Superior temporal gyrus (tissue), 1 donor: ENCODE data around the gene LTC4S.
"Not testable (repeated sequence)": the region's sequence is repeated elsewhere in the genome, so short reads cannot be mapped to it uniquely, and the experiment has no call there.

Experiments used
- DNase-seq: peaks from one replicate; pipeline ENCODE4 v3.0.0-alpha.2; 2016; ENCODE audit errors: extremely low spot score

Gene LTC4S

DNA sequence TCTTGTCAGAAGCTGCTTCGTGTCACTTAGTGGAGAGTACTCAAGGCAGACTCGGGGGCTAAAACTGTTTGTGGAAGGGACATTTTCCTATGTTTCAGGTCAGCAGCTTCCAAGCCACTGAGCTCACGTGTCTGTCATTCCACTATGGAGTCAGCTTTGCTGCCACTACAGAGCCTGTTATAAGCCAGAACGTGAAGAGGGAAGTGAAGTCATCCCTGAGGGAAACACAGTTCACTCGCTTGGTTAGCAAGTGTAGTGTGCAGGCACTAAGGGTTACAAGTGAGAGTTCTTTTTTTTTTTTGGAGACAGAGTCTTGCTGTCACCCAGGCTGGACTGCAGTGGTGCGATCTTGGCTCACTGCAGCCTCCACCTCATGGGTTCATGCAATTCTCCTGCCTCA lies 24.5 kb upstream of the LTC4S start:
- no peak for DNase-seq

DNA sequence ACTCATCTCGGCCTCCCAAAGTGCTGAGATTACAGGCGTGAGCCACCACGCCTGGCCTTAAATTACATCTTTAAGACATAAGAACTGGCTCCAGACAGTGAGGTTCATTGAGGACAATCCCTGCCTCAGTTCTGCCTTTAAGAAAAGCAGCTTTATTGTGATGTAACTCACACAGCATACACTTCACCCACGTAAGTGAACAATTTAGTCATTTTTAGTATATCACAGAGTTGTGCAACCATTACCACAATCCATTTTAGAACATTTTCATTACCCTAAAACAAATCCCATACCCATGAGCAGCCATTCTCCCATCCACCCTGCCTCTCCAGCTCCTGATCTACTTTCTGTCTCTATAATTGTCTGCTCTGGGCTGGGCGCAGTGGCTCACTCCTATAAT lies 24.0 kb upstream of the LTC4S start:
- no peak for DNase-seq

DNA sequence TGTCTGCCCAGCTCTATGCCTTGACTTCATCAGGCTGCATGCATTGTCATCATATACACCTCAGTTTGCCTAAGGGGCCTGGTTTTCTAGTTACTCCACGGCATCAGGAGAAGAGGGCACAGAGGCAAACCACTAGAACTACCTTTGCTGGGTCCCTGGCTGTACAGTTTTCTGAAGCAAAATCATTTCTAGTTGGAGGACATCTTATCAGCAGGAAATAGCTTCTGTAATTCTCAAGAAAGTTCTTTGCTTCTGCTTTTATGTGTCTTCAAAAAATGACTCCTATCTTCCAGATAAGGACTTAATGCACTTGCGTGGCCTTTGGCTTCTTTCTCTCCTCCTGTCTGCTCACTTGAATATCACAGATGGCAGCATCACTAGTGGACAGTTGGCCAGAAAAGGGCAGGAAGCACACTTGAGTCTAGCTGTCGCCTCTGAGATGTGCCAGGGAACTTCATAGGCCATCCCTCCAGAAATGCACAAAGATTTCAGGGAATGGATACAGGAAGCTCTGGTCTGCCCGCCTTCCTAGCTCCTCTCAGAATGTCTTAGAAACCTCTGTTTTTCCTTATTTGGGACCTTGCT lies 22.4 kb upstream of the LTC4S start:
- DNase-seq = no peak

DNA sequence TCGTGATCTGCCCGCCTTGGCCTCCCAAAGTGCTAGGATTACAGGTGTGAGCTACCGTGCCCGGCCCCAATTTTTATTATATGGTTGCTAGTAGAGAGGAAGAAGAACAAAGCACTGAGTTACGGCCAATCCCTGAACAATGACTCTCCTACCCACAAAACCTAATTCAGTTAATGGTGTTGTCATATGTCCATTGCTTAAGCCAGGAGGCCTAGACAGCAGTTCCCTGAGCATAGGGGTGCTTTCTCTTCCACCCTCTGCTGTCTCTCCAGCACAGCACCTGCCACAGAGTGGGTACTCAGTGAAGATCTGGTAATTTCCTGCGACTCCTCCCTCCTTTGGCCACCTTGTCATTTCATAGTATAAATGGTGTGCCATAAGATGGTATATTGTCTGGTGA lies 21.4 kb upstream of the LTC4S start:
- no peak for DNase-seq

DNA sequence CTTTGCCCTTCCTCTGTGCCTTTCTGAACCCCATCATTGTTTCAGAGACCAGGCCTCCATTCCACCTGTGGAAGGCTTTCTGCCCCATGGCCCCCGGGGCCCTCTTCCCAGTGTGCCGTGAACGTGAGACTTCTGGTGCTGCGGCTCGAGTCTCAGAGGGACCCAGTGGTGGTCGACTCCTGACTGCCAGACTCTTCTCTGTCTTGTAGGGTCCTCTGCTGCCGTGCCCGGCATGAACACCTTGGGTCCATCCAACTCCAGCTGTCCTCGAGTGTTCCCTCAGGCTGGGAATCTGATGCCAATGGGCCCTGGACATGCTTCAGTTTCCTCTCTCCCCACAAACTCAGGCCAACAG lies 20.1 kb upstream of the LTC4S start:
- DNase-seq = no peak

DNA sequence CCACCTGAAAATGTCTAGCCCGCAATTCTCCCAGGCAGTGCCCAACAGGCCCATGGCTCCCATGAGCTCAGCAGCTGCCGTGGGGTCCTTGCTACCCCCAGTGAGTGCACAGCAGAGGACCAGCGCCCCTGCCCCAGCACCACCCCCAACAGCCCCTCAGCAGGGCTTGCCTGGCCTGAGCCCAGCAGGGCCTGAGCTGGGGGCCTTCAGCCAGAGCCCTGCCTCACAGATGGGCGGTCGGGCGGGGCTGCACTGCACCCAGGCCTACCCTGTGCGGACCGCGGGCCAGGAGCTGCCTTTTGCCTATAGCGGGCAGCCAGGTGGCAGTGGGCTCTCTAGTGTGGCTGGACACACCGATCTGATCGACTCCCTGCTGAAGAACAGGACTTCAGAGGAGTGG lies 19.3 kb upstream of the LTC4S start:
- no peak for DNase-seq

DNA sequence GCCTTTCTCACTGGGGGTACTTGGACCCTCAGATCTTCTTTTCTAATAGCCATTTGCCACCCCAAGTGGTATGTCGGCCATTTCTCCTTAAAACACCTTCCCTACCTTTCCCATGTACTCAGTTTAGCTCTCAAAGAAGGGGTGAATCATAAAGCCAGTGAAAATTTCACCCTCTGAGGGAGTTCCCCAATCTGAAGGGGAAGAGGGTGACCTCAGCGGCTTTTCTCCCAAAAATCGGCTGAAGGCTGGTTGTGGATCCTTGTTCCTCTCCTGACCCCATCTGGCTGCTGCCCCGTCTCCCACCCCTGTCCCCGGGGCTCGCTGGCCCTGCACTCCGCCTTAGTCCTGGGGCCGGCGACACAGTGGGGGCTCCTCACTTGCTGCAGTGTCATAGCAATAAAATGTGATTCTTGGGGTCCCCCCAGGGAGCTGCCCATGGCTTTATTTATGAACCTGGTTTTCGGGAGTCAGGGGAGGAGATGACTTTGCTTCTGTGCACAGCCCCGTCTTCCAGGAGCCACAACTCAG lies 17.3 kb upstream of the LTC4S start:
- no peak for DNase-seq

DNA sequence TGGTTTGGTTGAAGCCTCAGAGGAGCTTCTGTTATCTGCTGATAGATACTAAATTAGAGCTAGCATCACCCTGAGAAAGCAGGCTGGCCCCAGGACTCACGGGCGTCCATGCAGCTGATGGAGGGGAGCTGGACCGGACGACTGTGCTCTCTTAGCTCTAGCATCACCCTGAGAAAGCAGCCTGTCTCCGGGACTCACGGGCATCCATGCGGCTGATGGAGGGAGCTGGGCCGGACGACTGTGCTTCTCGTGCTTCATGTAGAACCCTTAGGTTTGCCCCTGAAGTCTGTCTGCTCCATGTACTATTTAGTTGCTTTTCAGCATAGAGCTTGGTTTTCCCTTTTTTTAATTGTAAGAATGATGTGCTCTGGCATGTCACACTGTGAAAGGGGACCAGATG lies 16.3 kb upstream of the LTC4S start:
- no peak for DNase-seq

DNA sequence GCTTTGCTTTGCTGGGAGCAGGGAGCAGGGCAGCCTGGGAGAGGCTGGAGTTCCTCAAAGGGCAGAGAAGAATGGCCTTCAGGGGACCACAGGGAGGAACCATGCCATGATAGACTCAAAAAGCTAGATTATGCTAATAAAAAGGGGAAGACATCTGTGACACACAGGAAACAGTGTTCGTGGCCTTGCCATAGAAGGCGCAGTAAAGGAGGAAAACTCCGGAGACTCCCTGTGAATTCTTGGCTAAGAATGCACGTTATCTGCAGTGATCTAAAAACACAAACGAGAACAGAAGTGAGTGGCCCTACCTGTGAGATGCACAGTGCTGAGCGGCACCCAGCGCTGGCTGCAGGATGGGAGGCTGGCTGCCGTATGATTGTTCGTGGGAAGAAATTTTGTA lies 15.9 kb upstream of the LTC4S start:
- no peak for DNase-seq

DNA sequence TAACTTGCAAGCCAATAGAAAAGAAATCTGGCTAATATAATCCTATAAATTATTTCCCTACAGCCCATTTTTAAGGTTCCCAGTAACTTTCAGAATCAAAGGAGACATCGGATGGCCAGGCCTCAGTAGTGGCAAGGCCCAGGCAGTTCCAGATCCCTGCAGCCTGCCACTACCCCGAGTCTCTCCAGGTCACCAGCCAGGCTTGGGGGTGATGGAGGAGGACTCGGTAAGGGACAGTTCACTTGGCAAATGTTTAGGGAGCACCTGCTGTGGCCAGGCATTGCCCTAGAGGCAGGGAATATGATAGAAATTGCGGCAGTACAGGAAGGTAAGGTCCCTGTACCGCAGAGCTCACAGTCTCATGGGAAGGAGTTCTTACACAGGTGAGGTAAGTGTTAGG lies 15.2 kb upstream of the LTC4S start:
- no peak for DNase-seq

DNA sequence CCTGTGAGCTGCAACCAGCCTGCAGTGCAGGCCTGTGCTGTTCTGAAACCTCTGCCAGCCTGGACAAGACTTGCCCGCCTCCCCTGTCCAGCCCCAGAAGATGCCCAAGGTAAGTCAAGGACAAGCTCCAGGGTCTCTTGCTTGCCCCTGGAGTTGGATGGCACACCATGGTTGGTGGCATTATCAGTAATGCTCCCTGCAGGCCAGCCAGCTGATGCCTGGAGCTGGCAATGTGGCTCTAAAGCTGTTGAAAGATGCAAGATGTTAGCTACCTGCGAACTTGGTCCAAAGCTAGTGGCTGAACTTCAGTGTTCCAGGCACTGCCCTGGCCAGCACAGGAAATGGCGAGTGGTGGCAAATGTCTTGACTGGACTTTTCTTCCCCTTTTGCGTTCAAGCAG lies 14.0 kb upstream of the LTC4S start:
- DNase-seq = no peak

DNA sequence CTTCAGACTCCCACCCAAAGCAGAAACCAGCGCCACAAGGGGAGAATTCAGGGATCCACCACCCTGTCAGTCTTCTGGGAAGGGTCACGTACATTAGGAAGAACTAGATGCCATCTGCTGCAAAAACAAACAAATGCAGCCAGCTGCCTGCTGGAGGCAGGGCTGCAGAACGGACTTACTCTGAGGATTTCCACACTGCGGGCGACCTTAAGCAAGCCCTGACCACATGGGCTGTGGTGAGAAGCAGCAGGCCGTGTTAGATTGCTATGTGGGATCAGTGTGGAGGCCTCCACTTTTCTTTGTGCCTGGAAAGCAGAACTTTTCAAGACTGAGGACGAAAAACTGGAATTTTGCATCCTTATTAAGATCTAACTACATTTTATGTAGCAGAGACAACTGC lies 13.4 kb upstream of the LTC4S start:
- no peak for DNase-seq

DNA sequence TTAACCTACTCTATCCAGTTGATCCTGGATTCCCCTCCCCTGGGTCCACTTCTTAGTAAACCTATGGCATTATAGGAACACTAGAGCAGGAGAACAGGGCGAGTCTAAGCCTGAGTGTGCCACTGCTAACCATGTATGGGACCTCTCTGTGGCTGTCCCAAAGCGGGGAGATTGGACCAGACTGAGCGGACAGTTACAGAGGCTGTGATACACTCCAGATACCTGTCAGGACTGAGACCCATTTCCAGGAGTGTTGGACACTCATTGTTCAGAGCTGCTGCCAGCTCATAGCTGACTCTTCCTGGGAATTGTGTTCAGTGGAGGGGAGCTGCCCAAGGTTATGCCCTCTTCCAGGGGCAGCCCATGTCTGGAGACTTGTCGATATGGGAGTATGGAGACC lies 11.9 kb upstream of the LTC4S start:
- no peak for DNase-seq

DNA sequence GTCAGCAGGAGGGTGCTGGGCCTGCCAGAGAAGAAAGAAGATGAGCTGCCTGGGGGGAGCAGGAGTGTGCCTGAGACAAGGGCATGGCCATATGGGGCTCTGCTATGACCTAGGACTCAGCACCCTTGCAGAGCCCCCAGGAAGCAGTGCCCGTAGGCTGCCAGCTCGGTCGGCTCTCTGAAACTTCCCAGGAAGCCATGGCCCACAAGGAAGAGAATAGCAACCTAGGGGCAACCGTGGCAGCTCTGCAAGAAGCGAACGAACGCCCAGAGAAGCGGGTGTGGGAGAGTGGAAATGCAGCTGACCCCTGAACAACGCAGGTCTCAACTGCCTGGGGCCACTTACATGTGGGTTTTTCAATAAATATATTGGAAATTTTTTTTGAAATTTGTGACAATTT lies 10.7 kb upstream of the LTC4S start:
- DNase-seq = no peak

DNA sequence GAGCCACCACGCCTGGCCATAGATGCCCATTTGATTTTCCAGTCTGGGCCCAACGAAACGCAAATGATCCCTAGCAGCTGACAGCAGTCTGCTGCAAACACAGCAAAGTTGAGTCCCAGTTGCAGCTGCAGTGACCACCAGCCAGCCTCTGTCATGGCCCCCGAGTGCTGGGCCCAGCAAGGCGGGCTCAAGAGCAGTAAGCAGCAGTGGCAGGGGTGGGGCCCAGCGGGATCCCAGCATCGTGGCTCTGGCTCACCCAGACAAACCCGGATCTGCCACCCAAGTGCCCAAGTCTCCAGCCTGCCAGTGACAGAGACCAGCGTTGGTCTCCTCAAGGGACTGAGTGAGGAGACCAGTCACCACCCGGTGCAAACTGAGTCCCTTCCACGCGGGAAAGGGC lies 6.9 kb upstream of the LTC4S start:
- no peak for DNase-seq

DNA sequence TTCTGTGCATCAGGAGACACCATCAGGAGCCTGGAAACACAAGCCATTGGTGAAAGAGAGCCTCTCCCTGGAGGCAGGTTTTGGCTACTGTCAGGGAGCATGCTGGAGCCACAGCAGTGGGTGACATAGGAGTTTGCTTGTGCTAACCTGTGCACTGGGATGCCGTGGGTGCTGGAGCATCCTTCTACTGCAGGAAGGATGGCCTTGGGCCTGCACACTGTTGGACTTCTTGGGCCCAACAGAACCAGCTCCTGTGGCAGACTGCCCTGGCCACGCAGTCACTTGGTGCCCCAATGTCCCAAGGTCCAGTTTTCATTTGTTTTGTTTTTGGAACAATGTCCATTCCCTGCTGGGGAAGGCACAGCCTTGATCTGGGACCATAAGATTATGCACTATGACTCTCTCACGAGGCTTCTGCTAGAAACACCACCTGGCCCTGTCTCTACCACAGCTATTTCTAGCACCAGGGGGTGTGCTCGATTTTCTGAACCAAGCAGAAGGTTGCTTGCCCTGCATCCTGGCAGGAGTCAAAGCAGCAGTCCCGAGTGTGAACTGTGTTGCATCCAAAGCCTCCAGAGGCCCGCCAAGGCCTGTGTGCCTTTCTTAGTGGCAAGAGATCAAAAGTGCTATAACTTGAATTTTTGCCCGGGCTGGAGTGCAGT lies 5.5 kb upstream of the LTC4S start:
- DNase-seq = no peak

DNA sequence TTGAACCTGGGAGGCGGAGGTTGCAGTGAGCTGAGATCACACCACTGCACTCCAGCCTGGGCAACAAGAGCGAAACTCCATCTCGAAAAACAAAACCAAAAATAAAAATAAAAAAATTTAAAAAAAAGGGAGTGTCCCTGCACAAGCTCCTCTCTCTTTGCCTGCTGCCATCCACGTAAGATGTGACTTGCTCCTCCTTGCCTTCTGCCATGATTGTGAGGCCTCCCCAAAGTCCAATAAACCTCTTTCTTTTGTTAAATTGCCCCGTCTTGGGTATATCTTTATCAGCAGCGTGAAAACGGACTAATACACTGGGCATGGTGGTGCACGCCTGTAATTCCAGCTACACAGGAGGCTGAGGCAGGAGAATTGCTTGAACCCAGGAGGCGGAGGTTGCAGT lies 4.5 kb upstream of the LTC4S start:
- DNase-seq = not testable (repeated sequence)

DNA sequence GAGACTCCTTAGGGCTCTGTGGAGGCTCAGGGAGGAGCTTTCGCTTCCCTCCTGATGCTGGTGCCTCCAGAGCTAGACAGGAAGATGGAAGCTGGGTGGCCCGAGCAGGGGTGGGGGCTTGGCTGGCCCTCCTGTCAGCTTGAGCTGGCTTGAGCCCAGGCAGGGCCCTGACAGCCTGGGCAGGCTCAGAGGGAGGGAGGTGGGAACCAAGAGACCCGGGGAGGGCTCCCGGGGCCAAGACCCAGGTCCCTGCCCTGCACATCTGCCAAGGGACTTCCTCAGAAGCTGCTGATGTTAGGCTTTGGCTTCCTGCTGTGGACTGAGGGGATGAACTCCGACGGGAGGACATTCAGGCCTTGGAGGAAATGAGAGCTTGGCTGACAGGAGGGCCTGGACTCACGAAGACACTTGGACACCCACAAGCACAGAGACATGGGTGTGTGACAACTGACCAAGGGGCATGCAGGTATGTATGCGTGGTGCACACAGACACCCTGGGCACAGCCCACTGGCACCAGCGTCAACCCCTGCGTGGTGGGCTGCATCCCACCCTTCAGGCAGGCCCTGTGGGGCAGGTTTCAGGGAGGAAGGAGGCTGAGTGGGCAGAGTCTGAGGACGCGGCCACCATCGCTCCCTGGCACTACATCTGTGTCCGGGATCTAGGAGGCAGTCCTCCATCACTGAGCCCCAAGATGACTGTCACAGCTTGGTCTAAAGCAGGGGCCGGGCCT lies 1.7 kb upstream of the LTC4S start:
- no peak for DNase-seq

DNA sequence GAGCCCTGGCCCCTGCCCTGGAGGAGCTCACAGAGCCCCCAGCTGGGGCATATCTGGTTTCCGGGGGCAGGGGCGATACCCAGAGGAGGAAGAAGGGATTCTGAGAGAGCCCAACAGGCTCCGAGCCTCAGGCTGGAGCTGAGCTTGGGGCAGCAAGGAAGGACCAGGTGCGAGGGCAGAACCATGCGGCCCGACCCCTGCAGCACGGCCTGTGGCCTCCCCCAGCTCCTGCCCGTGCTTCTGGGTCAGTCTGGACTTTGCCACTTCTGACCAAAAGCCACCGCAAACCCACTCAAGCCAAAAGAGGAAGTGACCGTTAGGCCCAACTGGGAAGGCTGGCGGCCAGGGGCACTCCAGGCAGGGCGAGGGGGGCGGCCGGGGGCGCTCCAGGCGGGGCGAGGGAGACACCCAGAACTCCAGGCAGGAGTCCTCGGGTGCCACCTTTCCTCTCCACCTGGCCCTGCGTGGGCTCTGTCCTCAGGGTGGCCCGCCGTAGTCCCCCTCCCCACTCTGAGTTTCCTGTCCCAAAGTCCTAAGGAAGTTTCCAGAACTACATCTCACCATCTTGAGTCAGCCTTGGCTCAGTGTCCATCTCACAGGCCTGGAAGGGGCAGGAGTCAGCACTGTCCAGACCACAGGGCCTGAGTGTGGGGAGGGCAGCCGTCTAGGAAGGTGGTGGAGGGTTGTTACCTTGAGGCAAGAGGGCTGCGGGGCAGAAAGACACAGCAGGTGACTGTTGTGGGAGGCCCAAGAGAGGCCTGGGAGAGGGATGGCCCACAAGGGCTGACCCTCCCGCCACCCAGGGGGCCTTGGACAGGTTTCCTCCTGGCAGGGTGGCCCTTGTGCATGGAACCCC lies 946 bp upstream of the LTC4S start:
- no peak for DNase-seq

DNA sequence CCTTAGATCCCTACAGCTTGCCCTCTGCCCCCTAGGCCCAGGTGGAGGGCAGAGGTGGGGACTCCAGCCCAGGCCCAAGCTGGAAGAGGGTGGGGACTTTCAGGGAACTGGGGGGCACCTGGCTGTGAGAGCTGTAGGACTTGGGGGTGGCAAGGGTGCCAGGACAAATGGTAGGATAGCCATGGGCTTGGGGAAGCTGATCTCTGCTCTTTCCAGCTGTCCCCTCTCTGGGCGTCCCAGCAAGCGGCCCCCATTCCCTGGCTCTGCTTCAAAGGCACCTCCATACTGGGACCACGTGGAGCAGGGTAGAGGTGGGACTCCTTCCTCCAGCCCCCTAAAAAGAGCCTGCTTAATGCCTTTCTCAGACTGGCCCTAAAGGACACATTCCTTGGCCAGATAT lies 385 bp downstream of the LTC4S start:
- no peak for DNase-seq

DNA sequence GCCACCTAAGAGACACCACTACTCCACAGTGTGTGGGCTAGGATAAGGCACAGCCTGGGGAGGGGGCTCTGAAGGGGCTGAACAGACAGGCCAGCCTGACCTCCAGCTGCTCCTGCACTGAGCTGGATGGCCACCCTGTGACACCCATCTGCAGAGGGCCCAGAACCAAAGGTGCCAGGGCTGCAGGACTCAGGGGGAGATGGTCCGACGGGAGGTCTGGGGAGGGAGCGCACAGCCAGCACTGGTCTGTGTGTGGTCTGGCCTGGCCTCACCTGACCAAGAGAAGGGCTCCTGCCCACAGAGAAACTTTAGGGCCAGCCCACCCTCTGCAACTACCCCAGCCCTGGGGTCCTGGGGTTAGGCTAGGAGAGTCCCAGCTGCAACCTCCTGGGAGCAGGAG lies 789 bp downstream of the LTC4S start:
- no peak for DNase-seq
